Brain microvascular endothelial cell (primary cell): ENCODE results near the gene PGR.

ENCODE experiments used
- DNase-seq: peaks from one replicate; pipeline ENCODE4 v3.0.0-alpha.2; 2020
- H3K27ac ChIP-seq: fragments of 250-450 bp; sonication (Bioruptor Pico); 2 replicates; pipeline ENCODE4 v1.5.1; 2020; ENCODE audit warnings: mild to moderate bottlenecking, moderate library complexity
- H3K27me3 ChIP-seq: fragments of 250-450 bp; sonication (Bioruptor Pico); replicated peaks from 2 replicates; pipeline ENCODE4 v1.5.1; 2020; ENCODE audit warnings: mild to moderate bottlenecking
- H3K36me3 ChIP-seq: fragments of 250-450 bp; sonication (Bioruptor Pico); replicated peaks from 2 replicates; pipeline ENCODE4 v1.5.1; 2020; ENCODE audit warnings: mild to moderate bottlenecking
- H3K4me3 ChIP-seq: 2 replicates; pipeline ENCODE4 v1.5.1; 2011; ENCODE audit warnings: low read depth, mild to moderate bottlenecking, control low read depth, low read length, moderate library complexity
- CTCF ChIP-seq: IDR thresholded peaks from 2 replicates; pipeline ENCODE4 v1.5.1; 2011; ENCODE audit warnings: low read depth, mild to moderate bottlenecking, moderate library complexity, low read length, control low read depth, inconsistent platforms; ENCODE audit errors: missing control alignments
- in situ Hi-C: cut with HindIII; loops from 2 replicates; pipeline ENCODE4 v1.10.0; 2017; ENCODE audit warnings: low sequenced_read_pairs, low pct_ligation_motif_present

Gene PGR

GRCh38 chr11:101096036-101096704, 33.4 kb downstream of the PGR start:
- Histone ChIP-seq H3K27me3 (no peaks in the 10 kb centered on the region), H3K36me3 (no peaks in the 10 kb centered on the region), H3K4me3 (no peak overlapping the region), H3K27ac (no peak overlapping the region)
- no peak for TF ChIP-seq CTCF
- DNase-seq, result peak; percentile 11
- in situ Hi-C loops, result no loop called here

- Histone ChIP-seq H3K36me3 (no peaks in the 10 kb centered on the region), H3K4me3 (no peak overlapping the region), H3K27me3 (no peaks in the 10 kb centered on the region), H3K27ac (no peak overlapping the region)
- in situ Hi-C loops, result no loop called here
- no peak for TF ChIP-seq CTCF
- DNase-seq, result no peak
These were observed 37.8 kb downstream of the PGR start for GRCh38 chr11:101091781-101092180.

GRCh38 chr11:101090679-101091270, 38.8 kb downstream of the PGR start:
- in situ Hi-C loops, result no loop called here
- Histone ChIP-seq H3K36me3 (no peaks in the 10 kb centered on the region), H3K4me3 (no peak overlapping the region), H3K27ac (no peak overlapping the region), H3K27me3 (no peaks in the 10 kb centered on the region)
- TF ChIP-seq CTCF, result no peak
- no peak for DNase-seq

- Histone ChIP-seq H3K36me3 (no peaks in the 10 kb centered on the region), H3K27me3 (no peaks in the 10 kb centered on the region), H3K4me3 (no peak overlapping the region), H3K27ac (no peak overlapping the region)
- no peak for TF ChIP-seq CTCF
- DNase-seq, result no peak
- in situ Hi-C loops, result no loop called here
These were observed 46.3 kb downstream of the PGR start for GRCh38 chr11:101083335-101083734.

- in situ Hi-C loops, result no loop called here
- Histone ChIP-seq H3K27ac (no peak overlapping the region), H3K4me3 (no peak overlapping the region), H3K27me3 (no peaks in the 10 kb centered on the region), H3K36me3 (no peaks in the 10 kb centered on the region)
- no peak for TF ChIP-seq CTCF
- DNase-seq, result no peak
These were observed 46.8 kb downstream of the PGR start for GRCh38 chr11:101082813-101083212.

GRCh38 chr11:101063706-101064105, 65.9 kb downstream of the PGR start:
- no peak for TF ChIP-seq CTCF
- H3K27me3 ChIP-seq, result no peaks in the 10 kb centered on the region
- H3K4me3 ChIP-seq, result no peak overlapping the region
- in situ Hi-C loops, result no loop called here
- no peak overlapping the region for H3K27ac ChIP-seq
- no peak for DNase-seq
- H3K36me3 ChIP-seq, result no peaks in the 10 kb centered on the region
